HG02973 (cell line): ENCODE measurements around the gene CHPT1.

ENCODE experiments used
- ATAC-seq: cut with Tn5 transposase; IDR thresholded peaks from one replicate; pipeline ENCODE4 v1.9.1; 2021; ENCODE audit warnings: moderate library complexity; ENCODE audit not compliant: unreplicated experiment

CHPT1 gene

DNA sequence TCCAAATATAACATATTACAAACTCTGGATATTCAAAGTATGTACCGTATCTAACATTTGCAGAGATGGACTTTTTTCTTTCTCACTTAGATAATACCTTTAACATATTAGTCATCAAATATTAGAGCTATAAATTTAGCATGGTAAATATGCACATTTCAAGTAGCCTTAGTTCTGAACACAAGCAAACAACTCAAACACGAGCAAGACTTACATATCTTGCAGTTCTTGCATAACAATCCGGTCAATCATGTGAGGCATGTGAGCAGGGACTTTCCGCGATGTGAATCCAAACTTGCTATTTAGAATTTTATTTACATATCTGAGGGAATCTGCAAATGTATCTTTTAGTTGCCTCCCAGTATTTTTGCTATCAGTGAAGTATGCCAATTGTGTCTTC is 63.9 kb downstream of the CHPT1 start:
- ATAC-seq = no peak

DNA sequence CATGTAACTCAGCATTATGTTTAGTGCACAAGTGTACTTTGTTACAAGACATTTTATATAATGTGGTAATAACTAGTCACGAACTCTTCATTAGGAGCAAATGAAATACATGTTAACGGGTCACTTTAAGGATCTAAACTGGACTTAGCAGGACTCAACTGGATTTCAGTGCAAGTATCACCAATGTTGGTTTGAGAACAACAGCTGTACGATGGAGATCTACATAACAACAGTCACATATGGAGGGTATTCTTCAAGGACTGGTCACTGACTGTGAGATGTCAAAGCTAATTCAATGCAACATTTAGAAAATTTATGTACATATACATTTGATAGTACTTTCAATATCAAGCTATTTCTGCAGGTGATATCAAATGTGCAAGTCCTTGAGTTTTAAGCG is 64.3 kb downstream of the CHPT1 start:
- ATAC-seq = no peak

DNA sequence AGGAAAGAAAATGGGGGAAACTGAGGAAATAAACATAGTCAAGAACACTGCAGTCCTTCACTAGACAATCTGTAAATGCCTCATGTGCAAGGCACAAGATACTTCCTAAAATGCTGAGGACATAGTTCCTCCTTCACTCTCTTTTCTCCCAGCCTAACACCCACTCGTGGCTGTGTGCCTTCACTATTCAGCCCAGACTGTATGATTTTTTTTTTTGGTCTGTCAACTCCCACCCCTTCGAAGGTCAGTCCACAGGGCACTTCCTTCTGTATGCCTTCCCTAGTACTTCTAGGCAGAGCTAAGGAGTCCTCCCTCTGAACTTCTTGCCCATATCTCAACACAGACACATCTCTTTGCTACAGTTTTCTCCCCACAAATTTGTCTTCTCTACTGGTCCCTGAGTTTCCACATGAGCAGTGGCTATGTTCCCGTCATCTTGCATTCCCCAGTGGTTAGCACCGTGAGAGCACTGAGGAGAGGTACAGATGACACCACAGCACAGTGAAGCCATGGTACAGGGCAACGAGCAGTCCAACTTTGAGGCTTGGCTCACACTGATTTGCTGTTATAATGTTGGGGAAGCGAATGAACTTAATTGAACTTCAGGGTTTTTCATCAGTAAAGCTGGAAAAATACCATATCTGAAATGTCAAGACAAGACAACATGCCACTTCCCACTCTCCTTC is 65.9 kb downstream of the CHPT1 start:
- ATAC-seq = no peak

DNA sequence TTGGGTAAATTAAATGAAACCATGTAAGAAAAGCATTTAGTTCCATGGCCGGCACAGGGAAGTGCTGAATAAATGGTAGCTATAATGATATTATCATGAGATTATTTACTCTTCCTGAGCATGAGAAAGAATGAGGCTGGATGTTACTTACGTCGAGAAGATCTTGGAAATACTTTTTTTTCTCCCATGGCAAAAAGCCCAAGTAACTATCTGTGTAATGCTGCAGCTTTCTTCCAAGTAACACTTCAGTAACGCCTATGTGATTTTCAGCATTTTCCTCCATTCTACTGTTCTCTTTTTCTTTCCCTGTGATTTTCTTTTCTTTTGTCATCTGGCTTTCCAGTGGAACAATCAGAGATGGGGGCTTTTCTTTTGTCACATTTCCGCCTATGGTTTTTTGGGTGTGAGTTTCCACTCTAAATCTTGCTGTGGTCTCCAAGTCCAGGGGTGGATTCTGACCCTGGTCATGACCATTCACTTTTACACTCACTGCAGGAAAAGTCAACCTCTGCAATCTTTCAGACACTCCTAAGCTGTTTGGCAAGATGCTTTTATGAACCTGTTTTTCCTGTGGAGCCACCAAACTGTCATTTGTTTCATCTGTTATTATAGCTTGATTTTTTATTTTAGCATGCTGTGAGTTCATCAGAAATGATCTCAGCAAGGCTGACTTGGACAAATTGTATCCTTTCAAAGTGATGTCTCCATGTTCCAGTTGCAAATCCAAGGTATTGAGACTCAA is 66.8 kb downstream of the CHPT1 start:
- ATAC-seq = no peak

DNA sequence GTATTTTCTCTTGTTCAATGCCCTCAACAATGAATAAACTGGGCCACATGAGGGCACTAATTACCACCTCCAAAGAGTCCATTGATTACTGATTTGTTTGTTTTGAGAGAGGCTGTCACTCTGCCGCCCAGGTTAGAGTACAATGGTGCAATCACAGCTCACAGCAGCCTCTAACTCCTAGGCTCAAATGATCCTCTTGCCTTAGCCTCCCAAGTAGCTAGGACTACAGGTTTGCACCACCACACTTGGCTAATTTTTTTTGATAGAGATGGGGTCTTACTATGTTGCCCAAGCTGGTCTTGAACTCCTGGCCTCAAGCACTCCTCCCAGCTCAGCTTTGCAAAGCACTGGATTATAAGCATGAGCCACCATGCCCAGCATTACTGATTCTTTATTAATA is 70.1 kb downstream of the CHPT1 start:
- ATAC-seq = no peak

DNA sequence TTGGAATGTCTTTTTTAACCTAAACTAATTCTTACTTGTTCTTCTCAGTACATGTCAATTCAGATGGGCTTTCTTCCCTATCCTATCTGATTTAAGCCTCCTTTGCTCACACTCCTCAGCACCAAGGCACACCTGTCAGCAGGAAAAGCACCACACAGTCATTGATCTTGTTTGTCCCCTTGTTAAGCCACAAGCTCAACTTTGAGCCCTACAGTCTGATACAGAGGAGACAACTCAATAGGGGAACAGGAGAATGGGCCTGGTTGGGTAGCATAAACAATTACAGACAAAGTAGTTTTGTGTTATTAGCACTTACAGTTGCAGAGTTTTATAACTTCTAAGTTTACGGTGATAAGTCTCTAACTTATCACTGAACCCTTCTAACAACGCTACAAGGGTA is 71.3 kb downstream of the CHPT1 start:
- no peak for ATAC-seq

DNA sequence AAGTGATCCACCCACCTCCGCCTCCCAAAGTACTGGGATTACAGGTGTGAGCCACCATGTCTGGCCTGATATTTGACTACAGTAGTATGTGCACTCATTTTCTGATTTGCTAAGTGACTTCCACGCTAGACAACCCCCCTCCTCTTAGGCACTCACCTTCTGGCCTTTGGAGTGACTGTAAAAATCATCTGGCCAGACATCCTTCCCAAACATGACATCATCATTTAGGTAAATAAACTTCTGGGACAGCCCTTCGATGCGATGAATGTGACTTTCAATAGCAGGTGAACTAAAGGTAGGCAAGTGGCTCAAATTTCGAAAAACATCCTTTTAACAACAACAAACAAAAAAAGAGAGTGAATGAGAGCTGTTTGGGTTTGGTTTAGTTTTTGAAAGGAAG is 72.4 kb downstream of the CHPT1 start:
- no peak for ATAC-seq

DNA sequence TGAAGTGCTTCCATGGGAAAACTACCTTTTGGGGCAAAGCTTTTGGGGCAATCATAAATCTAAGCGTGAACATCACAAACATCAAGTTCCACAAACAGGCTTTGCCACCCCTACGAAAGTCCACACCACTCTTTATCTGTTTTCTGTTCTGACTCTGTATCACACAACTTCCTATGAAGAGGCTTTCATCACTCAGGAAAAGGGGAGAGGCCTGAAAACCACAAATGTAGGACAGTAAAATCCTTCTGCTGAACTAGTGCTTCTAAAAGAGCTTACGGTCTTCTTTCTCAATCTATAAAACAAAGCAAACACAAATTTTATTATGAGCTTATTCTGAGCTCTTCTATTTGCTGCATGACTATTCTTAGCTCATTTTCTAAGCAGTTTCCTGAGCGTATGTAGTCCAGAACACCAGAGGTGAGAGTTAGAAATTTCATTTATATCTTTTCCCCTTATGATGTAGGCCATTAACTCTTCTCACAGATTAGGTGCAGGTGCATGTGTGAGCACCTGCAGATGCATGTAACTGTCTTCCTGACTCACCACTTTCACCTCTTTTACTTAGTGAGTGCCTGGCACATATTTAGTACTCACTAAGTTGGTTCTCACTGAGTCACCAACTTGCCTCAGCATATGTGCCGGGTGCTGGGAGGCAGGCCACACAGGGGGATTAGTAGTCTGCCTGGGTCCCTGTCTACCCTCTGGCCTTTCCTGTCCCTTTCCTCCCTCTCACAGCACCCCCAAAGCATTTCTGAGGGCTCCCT is 74.8 kb downstream of the CHPT1 start:
- ATAC-seq = no peak

DNA sequence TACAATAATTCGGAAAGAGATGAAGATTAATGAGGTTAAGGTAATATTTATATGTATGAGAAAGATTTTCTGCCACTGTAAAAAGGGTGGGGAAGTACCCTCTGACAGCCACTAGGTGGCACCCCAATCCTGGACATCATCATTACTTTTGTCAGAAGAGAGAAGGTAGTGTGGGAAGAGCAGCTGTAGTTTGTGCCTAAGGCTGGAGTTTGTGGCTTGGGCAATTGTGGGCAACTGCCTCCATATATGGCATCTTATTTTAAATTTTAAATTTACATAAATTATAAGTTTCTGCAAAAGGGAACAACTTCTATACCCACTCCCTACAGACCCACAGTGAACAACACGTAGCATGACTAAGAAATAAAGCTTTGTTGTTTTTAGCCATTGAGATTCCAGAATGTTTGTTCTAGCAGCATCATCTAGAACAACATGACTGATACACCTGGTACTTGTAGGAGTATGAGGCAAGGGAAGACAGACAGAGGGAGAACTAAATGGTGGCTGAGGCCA is 76.3 kb downstream of the CHPT1 start:
- peak; percentile 59 for ATAC-seq

DNA sequence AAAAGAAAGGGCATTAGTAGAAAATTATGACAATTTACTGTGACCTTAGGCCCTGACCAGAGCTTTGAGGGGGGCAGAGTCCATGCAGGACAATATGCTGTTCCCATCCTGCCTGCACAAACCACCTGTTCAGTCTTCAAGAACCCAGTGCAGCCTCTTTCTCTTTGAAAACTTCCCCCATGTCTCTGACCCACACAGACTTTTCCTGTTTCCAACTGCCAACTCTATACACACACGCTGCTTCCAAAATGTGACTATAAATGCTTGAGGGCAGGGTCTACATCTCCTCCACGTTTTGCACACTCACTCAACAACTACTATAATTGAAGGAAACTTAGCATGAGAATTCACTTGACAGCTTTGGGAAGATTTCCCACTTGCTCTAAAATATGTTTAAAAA is 78.4 kb downstream of the CHPT1 start:
- no peak for ATAC-seq

DNA sequence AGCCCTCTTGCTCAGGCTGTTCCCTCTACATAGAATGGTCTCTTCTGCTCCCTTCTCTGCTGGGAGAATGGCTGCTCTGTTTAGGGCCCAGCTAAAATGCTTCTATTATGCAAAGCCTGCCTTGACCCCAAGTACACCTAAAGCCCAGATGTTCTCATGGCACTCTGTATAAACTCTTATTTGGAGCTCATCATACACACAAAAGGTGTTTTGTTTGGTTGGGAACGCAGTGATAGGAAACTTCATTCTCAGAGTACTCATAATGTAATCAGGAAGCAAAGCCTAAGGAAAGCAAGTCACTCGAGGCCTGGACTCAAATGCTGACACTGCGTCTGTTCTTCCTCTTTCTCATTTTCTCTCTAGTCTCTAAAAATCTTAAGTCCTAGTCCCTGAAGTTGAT is 80.0 kb downstream of the CHPT1 start:
- ATAC-seq = no peak

DNA sequence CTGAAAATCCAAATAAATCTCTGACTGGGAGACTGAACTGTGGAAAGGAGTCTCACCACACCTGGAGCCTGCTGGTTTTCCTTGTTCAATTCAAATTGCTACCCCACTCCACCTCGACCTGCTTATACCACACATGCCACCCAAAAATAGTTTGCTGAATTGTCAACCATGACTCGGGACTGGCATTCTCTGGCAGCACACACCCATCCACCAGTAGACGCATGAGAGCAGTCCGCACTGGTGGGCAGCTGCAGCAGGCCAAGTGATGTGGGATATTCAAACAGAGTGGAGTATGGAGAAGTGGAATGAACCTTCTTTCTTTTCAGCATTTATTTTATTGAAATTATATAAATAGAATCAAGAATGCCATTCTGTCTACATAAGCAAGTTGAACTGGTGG is 80.5 kb downstream of the CHPT1 start:
- ATAC-seq = no peak
